ENCODE results near the gene SGO2. TPM values are rescaled to one million over a fixed set of nuclear protein-coding genes. Genes with fewer than 3 reads are reported as not detected.
"Not testable (repeated sequence)": the region's sequence is repeated elsewhere in the genome, so short reads cannot be mapped to it uniquely, and the experiment has no call there.

SGO2 gene
- polyA plus RNA-seq, 3 donors: 0.40 to 1.5 (median 0.82) TPM

DNA sequence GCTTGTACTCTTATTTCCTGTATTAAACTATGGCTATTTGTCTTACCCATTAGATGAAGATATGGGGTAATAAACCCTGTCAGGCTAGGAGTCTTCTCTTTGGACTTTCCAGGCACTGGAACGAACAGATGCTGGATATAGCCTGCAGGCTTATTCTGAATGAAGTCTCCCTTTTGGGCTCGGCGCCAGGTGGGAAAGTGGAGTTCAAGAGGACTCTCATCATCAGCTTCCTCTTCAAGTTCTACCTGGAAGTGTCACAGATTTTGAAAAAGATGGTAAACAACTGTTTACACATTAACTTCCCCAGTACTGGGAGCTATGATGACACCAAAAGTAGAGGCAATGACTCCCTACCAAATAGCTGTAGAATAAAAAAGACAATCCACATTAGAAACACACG, 87.7 kb downstream of the SGO2 start:
- 87 to 88% (median 88%) methylated on average over 4 of the region's 4 CpGs for WGBS, 3 donors

DNA sequence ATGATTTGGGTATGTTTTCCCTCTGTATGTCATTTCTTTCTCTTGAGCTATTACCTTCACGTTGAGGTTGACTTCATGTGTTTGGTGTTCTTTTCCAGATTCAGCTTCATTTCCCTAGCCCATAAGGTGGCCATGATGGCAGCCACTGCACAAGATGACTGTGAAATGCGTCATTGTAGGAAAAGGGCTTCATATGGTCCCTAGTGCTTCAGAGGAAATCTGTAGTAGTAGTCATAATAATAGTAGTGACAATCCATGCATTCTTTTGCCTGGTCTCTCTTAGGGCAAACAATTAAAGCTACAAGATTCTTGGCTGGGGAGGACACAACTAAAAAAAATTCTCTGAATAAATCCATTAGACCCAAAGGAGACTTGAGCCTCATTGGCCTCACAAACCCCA, 88.2 kb downstream of the SGO2 start:
- 89 to 94% (median 92%) methylated on average over 2 of the region's 2 CpGs for WGBS, 3 donors
- H3K27ac ChIP-seq (ENCODE audit: low read depth, low read length): no peak overlapping the region

More for the DNA sequence above, 87.7 kb downstream of the SGO2 start:
- no peak overlapping the region for H3K27ac ChIP-seq (ENCODE audit: low read depth, low read length)

DNA sequence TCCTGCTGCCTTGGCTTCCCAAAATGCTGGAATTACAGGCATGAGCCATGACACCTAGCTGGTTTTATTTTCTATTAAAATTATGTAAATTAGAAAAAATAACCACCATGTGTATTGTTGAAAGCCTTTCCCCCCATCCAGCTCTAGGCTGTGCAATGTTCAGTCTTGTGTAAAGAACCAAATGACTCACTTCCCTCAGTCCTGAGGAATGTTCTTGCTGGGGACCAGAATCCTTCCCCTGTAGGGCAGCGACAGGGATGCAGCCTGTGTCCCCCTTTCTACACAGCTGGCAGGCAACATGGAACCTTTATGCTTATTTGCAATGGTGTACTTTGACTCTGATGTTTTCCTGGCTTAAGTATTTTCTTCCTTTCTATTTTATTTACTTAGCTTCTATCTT, 89.2 kb downstream of the SGO2 start:
- WGBS, 3 donors: 61 to 85% (median 64%) methylated on average over 1 of the region's 1 CpG
- H3K27ac ChIP-seq (ENCODE audit: low read depth, low read length): no peak overlapping the region

DNA sequence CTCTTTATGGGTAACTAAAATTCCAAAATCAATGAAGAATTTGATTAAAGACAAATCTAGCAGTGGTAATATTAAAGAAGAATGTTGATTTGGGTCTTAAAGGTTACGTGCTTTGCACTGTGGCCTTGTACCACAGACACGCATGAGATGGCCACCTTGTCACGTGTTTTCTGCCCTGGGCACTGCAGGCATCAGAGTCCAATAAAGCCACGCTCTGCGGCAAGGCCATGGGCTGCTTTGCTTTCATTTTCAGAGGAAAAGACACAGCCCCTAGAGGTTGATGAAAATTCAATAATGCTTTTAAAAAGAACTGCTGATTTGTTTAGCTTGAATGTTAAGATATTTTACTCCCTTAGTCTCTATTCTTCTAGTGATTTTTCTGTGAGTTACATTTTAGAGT, 90.2 kb downstream of the SGO2 start:
- no peak overlapping the region for H3K27ac ChIP-seq (ENCODE audit: low read depth, low read length)

DNA sequence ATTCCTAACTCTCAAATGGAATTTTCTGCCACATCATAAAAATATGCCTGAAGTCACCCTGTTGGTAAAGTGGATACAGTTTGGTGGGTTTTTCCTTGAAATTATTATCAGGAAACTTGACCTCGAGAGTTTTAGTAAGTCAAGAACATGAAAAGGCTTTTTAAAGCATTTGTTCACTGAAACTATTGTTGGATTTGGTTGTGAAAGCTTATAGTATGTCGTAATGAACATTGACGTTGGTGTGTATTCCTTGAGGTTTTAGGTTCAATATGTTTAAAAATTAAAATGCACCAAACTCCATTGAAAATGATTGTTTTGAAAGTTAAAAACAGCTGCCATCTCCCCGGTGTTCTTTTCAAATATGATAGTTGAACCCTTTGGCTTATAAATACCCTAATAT, 90.6 kb downstream of the SGO2 start:
- H3K27ac ChIP-seq (ENCODE audit: low read depth, low read length): no peak overlapping the region
- WGBS, 3 donors: 54 to 77% (median 56%) methylated on average over 4 of the region's 4 CpGs

More for the DNA sequence above, 90.2 kb downstream of the SGO2 start:
- 47 to 77% (median 72%) methylated on average over 5 of the region's 5 CpGs for WGBS, 3 donors

DNA sequence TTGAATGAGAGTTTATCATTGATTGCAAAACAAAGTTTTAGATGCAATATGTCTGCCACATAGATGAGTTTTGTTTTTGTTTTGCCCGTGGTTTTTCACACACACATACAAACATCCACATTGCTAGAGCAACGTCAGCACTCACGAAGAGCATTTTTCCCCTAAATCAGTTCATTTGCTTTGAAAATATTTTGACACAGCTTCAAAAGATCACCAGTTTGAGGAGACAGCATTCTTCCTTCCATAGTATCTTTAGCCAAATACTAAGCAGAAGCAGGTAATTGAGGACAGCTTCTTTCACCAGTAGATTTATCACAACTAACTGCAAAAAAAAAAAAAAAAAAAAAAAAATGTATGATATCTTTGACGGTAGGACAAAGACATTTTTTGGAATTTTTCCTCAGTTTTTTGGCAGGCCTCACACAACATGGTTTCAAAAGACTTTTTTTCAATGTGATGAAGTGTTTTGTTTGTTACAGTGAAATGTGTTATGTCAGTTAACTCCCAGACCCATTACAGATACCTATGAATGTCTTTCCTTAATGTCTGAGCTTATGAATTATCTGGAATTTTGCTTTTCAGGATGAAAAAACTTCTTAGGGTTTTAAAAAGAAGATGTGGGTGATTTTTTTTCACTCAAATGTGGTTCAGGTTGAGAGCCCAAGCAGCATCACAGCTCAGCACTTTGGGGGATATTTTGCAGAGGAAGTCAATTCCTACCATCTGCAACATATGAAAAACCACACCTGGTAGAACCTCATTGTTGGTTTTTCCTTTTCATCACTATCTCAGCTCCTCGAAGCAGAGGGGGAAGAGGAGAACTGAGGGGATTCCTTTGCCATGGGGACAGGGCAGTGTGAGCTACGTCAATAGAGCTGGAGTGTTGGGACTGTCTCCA, 91.4 kb downstream of the SGO2 start:
- WGBS, 3 donors: 45 to 55% (median 48%) methylated on average over 6 of the region's 6 CpGs
- no peak overlapping the region for H3K27ac ChIP-seq (ENCODE audit: low read depth, low read length)

DNA sequence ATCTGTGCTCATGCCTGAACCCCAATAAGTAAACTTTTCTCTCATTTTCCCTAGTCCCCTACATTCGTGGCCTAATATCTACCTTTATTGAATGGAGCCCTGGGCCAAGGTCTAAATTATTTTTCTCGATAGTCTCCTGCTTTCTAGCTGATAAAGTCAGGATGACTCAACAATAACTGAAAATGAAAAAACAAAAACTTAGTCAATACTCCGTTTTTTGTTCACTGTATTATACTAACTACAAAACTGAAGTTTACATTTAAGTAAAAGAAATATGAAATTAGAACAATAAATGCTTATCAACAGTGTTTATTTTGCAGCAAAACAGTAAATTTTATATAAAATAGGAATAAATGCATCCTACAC, 92.0 kb downstream of the SGO2 start:
- 28 to 50% (median 39%) methylated on average over 3 of the region's 3 CpGs for WGBS, 3 donors
- H3K27ac ChIP-seq (ENCODE audit: low read depth, low read length): no peak overlapping the region

DNA sequence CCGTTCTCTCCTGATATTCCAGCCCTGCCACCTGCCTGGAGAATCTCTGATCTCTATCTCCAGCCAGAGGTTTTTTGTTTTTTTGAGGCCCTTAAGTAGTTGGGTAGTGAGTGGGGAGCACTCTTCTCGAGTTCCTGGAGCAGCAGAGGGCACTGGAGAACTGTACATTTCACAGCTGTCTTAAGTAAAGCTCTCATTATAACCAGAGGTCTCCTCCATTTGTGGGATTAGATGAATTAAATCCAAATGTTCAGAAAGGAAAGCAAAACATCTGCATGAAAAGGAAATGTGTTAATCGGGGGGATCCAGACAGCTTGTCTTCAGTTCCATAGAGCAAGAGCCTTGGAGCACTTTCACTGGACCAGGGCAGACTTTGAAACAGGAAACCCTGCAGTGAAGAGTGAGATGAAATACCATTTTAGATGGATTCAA, 92.6 kb downstream of the SGO2 start:
- no peak overlapping the region for H3K27ac ChIP-seq (ENCODE audit: low read depth, low read length)
- WGBS, 3 donors: 26 to 32% (median 27%) methylated on average over 3 of the region's 3 CpGs

DNA sequence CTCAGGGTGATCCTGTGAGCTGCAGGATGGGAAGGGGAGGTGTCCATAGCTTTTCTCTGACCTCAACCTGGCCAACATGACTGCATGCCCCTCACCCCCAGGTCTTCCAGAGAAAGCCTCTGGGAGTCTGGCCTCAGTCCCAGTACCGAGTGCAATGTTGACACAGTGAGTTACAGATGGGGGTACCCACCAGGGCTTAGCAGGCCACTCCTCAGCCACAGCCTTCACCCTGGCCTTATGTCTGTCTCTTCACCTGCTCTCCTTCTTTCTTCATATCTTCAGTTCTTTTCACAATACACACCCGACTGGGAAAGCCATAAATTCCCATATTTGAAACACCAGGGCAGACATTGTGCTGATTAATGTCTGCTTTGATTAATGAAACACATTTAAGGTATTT, 93.3 kb downstream of the SGO2 start:
- no peak overlapping the region for H3K27ac ChIP-seq (ENCODE audit: low read depth, low read length)

DNA sequence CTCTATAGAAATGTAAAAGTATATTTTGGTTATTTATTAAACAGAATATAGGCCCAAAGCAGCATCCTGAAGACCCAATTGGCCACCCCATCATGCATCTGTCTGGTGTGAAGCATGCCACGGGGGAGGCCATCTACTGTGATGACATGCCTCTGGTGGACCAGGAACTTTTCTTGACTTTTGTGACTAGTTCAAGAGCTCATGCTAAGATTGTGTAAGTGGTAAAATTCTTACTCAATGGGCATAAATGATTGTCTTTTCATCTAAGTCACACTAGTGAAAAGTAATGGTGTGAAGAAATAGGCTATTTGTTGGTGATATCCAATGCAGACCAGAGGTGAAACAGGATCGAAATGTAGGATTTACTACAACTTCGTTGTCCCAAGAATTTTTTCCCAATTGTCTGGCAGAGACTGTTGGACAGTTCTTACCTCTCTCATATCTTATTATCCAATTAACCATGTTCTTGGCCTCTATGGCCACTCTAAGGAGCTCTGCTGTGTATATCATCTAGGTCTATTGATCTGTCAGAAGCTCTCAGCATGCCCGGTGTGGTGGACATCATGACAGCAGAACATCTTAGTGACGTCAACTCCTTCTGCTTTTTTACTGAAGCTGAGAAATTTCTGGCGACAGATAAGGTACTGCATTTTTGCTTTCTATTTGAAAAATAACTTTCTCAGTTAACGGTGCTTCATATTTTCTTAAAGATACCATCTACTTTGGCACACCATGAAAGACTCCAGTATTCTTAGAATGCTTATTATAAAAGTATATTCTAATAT, 94.8 kb downstream of the SGO2 start:
- WGBS, 3 donors: 78 to 92% (median 81%) methylated on average over 7 of the region's 7 CpGs
- no peak overlapping the region for H3K27ac ChIP-seq (ENCODE audit: low read depth, low read length)

More for the DNA sequence above, 93.3 kb downstream of the SGO2 start:
- 21 to 36% (median 27%) methylated on average over 2 of the region's 2 CpGs for WGBS, 3 donors

DNA sequence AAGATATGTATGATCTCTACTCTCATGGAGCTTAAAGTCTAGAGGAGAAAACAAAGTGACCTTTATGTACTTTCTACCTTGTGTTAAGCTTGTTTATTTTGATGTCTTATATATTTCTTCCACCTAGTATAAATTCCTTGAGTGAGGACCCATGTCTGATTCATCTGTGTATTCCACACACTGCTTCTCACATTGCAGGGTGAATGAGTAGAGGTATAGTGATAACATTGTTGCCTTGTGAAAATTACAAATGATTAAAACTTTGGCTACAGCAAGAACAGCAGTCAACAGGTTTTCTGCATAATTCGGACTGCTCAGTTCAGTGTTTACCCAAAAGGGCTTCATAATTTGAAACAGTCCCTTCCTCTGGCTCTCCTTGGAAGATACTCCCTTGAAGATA, 96.1 kb downstream of the SGO2 start:
- no peak overlapping the region for H3K27ac ChIP-seq (ENCODE audit: low read depth, low read length)
- 66 to 87% (median 78%) methylated on average over 1 of the region's 1 CpG for WGBS, 3 donors

DNA sequence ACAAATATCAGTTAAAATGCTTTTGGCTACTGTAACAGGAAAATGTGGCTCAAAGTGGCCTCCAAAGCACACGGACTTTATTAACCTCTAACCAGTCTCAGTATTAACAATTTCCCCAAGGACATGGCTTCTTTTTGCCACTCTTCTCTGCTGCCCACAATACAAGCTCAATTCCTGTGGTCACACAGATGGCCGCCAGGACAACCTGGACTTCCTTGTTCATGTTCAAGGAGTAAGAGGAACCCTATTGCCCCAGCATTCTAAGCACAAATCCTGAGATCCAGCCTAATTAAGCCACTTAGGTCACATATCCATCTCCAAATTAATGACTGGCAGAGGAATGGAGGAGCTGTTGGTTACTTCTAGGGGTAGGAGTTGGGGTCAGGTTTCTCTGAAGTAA, 98.0 kb downstream of the SGO2 start:
- WGBS, 3 donors: 67 to 77% (median 73%) methylated on average over 2 of the region's 2 CpGs
- no peak overlapping the region for H3K27ac ChIP-seq (ENCODE audit: low read depth, low read length)

DNA sequence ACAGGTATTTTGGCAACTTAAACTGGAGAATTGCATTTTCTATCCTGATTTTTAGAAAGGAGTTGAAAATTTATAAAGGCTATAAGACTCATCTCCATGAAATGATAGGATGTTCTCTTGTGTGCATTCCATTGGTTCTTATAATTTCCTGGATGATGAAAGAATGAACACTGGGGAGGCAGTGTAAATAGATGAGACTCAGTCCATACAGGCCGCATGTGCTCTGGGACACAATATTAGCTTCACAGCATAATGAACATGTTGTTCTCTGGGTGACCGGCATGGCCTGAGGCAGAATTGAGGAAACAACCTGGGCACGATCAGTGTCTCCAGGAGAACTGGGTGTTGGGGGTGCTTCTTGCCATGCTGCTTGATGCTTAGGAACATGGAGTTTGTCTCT, 98.7 kb downstream of the SGO2 start:
- 86 to 96% (median 90%) methylated on average over 3 of the region's 3 CpGs for WGBS, 3 donors
- no peak overlapping the region for H3K27ac ChIP-seq (ENCODE audit: low read depth, low read length)

DNA sequence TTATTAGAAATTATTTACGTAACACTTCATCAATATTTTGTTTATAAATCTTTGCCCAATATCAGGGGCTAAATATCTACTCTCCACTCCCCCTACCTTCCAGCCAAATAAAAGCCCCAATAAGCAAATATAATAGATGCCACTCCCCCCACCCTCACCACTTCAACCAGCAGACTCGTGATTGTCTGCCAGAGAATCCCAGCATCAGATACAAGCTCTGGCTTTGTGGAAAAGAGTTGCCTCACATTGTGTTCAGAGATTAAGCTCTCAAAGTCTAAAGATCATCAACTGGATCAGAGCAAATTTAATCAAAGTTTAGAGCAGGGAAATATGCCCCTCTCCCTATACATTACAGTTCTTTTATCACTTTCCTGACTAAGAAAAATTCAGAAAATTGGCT, 99.3 kb downstream of the SGO2 start:
- 74 to 79% (median 77%) methylated on average over 2 of the region's 2 CpGs for WGBS, 3 donors
- H3K27ac ChIP-seq (ENCODE audit: low read depth, low read length): no peak overlapping the region

DNA sequence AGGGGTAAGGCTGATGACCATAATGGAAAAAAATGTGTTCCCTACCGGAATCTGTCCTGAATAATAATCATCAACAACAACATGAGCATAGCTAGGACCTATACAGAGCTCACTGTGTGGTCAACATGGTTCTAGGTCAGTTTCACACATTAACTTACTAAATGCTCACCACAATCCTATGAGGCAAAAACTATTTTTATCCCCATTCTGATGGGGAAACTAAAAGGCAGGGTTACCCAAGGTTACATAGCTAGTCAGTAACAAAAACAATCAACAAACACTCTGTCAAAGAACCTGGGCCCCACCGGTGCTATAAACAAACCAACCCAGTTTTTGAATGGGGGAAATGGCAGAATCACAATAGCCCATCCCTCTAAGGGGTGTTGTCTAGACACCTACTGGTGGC, 100.0 kb downstream of the SGO2 start:
- 75 to 77% (median 75%) methylated on average over 2 of the region's 2 CpGs for WGBS, 3 donors
- no peak overlapping the region for H3K27ac ChIP-seq (ENCODE audit: low read depth, low read length)

DNA sequence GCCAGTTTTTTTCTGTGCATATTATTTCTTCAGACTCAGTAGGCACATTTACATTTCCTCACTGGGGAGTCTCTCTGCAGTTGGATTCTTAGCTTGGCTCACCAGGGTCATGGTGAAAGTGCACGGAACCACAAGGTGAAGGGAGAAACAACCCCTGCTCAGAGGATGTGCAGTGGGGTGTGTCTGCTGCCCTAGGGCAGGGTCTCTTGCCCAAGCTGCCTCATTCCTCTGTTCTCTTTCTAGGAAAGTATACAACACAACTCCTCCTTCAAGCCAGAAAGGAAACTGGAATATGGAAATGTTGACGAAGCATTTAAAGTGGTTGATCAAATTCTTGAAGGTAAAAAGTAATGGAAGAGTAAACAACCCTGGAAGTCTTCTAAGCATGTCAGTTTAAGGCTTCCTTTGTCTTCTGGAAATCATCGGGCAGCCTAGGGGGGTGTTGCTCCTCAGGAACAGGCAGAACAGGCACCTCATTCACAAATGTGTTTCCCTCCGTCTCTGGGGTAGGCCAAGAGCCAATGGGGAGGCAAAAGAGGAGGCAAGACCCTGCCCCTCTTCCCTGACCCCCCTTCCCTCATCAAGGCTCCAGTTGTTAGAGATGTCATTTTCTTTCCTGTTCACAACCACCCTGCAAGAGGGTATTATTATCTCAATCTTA, 101.2 kb downstream of the SGO2 start:
- 74 to 83% (median 75%) methylated on average over 4 of the region's 4 CpGs for WGBS, 3 donors
- no peak overlapping the region for H3K27ac ChIP-seq (ENCODE audit: low read depth, low read length)

DNA sequence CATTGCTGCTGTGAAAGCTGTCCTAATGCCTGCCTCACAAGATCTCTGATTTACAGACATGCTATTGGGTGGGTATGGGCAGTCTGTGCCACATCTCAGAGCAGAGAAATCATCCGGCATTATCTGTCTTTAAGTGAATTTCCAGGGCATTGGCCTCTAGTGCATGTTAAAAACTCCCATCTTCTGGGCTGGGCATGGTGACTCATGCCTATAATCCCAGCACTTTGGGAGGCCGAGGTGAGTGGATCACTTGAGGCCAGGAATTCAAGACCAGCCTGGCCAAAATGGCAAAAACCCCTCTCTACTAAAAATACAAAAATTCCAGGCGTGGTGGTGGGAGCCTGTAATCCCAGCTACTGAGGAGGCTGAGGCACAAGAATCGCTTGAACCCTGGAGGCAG, 102.5 kb downstream of the SGO2 start:
- not testable (repeated sequence) for H3K27ac ChIP-seq (ENCODE audit: low read depth, low read length)
- WGBS, 3 donors: 75 to 95% (median 83%) methylated on average over 4 of the region's 4 CpGs

DNA sequence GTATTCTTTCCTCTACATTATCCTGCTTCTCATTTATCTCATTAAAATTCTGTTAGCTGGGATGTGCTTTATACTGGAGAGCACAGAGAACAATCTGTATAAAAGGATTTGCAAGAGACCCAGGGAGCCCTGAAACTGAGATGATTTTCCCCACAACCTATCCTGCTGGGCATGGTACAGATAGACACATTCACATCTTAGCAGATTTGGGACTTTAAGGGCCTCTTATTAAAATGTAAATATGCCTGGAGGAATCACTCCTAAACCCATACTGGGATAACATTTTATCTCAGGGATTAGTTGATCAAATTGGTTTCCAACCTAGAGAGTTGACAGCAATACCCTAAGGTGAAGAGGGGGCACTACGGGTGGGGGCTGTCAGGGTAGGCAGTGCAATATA, 105.3 kb downstream of the SGO2 start:
- 84 to 100% (median 86%) methylated on average over 1 of the region's 1 CpG for WGBS, 3 donors

More for the DNA sequence above, 105.3 kb downstream of the SGO2 start:
- H3K27ac ChIP-seq (ENCODE audit: low read depth, low read length): no peak overlapping the region

All from adipose tissue (tissue), 3 donors.